HEK293T (cell line): ENCODE results near the gene TTK.

Experiments
- CTCF ChIA-PET: fragments of 350-600 bp; formaldehyde crosslinking; extraction: SDS; loops from one replicate; lab custom pipeline; 2021; ENCODE audit warnings: antibody characterized with exemption, inconsistent platforms; lab: Yijun Ruan, JAX
- POLR2A ChIA-PET: fragments of 350-600 bp; formaldehyde crosslinking; extraction: SDS; loops from one replicate; lab custom pipeline; 2020; ENCODE audit warnings: antibody characterized with exemption, inconsistent platforms; lab: Yijun Ruan, JAX
- DNase-seq: peaks from one replicate; pipeline ENCODE4 v3.0.0; 2012; ENCODE audit warnings: mixed read lengths; ENCODE audit errors: extremely low spot score
- ARNT ChIP-seq: fragments of 450-650 bp; IDR thresholded peaks from 2 replicates; pipeline ENCODE4 v1.6.1; 2017; ENCODE audit warnings: mild to moderate bottlenecking
- BHLHE40 ChIP-seq: fragments of 450-650 bp; IDR thresholded peaks from 2 replicates; pipeline ENCODE4 v1.6.1; 2016; ENCODE audit warnings: mild to moderate bottlenecking, moderate library complexity, borderline replicate concordance
- CTBP1 ChIP-seq: fragments of 450-650 bp; IDR thresholded peaks from 2 replicates; pipeline ENCODE4 v1.6.1; 2016; ENCODE audit warnings: borderline replicate concordance
- ELF4 ChIP-seq: fragments of 450-650 bp; IDR thresholded peaks from 2 replicates; pipeline ENCODE4 v1.6.1; 2017; ENCODE audit warnings: antibody characterized with exemption
- FOXA1 ChIP-seq: fragments of 450-650 bp; IDR thresholded peaks from 2 replicates; pipeline ENCODE4 v1.6.1; 2016; ENCODE audit warnings: mild to moderate bottlenecking
- FOXK2 ChIP-seq: fragments of 450-650 bp; IDR thresholded peaks from 2 replicates; pipeline ENCODE4 v1.6.1; 2016; ENCODE audit warnings: mild to moderate bottlenecking
- FOXM1 ChIP-seq: fragments of 450-650 bp; IDR thresholded peaks from 2 replicates; pipeline ENCODE4 v1.6.1; 2017; ENCODE audit warnings: mild to moderate bottlenecking, borderline replicate concordance
- HDGF ChIP-seq: fragments of 450-650 bp; IDR thresholded peaks from 2 replicates; pipeline ENCODE4 v1.6.1; 2017; ENCODE audit warnings: antibody characterized with exemption, borderline replicate concordance
- L3MBTL2 ChIP-seq: fragments of 450-650 bp; conservative IDR thresholded peaks from 2 replicates; pipeline ENCODE4 v1.6.1; 2016; ENCODE audit warnings: mild to moderate bottlenecking
- LEF1 ChIP-seq: fragments of 450-650 bp; IDR thresholded peaks from 2 replicates; pipeline ENCODE4 v1.6.1; 2017; ENCODE audit warnings: mild to moderate bottlenecking, borderline replicate concordance
- NFRKB ChIP-seq: fragments of 450-650 bp; IDR thresholded peaks from 2 replicates; pipeline ENCODE4 v1.6.1; 2016; ENCODE audit warnings: mild to moderate bottlenecking, moderate library complexity
- PKNOX1 ChIP-seq: fragments of 450-650 bp; IDR thresholded peaks from 2 replicates; pipeline ENCODE4 v1.6.1; 2016
- SP1 ChIP-seq: fragments of 450-650 bp; IDR thresholded peaks from 2 replicates; pipeline ENCODE4 v1.6.1; 2017
- SUZ12 ChIP-seq: fragments of 450-650 bp; IDR thresholded peaks from 2 replicates; pipeline ENCODE4 v1.6.1; 2016; ENCODE audit warnings: mild to moderate bottlenecking
- TARDBP ChIP-seq: fragments of 450-650 bp; IDR thresholded peaks from 2 replicates; pipeline ENCODE4 v1.6.1; 2016
- ZNF384 ChIP-seq: fragments of 450-650 bp; IDR thresholded peaks from 2 replicates; pipeline ENCODE4 v1.6.1; 2016

The TTK gene

GRCh38 chr6:79971193-79971592, 33.3 kb upstream of the TTK start:
- TF ChIP-seq PKNOX1 (no peak), SP1 (no peak), BHLHE40 (no peak), ELF4 (no peak)
- no peak for DNase-seq
- ChIA-PET CTCF (no interaction called here), POLR2A (no interaction called here)

- no peak for TF ChIP-seq ELF4
- TF ChIP-seq FOXK2: no peak
- no peak for TF ChIP-seq FOXM1
- no peak for TF ChIP-seq FOXA1
- no peak for TF ChIP-seq NFRKB
- no peak for TF ChIP-seq BHLHE40
- no peak for TF ChIP-seq ZNF384
- CTCF ChIA-PET: no interaction called here
- POLR2A ChIA-PET: no interaction called here
- no peak for DNase-seq
Measured at GRCh38 chr6:79981652-79982051, 22.8 kb upstream of the TTK start.

DNA sequence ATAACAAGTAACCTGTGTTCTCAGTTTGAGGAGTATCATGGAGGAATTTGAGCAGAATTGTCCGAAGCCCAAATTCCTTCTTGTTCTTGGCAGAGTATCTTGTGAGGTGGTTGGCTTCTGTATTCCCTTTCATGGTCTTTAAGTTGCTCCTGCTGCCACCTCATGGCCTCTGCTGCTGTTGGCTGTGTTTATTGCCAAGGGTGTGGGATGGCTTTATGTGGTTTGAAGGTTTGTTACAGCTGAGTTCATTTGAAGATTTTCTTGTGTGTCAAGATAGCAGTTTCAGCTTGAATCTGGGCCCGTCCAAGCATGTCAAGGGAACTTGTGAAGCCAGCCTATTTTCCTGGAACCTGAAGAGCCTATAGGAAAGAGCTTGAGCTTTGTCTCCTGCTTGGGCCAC, 20.2 kb upstream of the TTK start:
- CTCF ChIA-PET: no interaction called here
- DNase-seq: peak; percentile 10
- TF ChIP-seq LEF1: no peak
- POLR2A ChIA-PET: no interaction called here

- ChIA-PET POLR2A (no interaction called here), CTCF (interaction anchor here (0.8 kb wide), 1 partner anchor 16 kb away, joined by 3 read pairs; no protein-coding TSS in a partner anchor)
- no peak for TF ChIP-seq ELF4
- TF ChIP-seq BHLHE40: no peak
- no peak for DNase-seq
Measured at GRCh38 chr6:79985128-79985527, 19.3 kb upstream of the TTK start.

DNA sequence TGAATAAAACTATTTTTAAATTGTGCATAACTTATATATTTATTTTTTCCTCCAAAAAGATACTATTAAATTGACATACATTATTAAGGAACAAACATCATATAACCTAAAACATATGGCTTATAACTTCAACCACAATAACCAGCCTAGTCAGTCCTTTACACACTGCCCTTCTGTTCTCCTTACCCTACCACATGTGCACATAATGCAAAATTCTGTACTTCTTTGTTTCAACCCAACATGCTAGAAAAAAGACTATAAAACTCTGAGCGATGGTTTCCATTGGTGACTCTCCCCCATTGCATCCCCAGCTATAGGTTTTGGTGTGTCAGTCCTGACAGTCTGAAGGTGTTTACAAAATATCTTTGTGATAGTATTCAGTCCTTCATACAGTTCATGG, 14.8 kb upstream of the TTK start:
- no peak for DNase-seq
- ChIA-PET POLR2A (no interaction called here), CTCF (no interaction called here)
- TF ChIP-seq HDGF (no peak), FOXA1 (no peak), L3MBTL2 (no peak), FOXK2 (no peak), SP1 (no peak), ARNT (no peak), FOXM1 (no peak), PKNOX1 (no peak), TARDBP (no peak), LEF1 (no peak)

DNA sequence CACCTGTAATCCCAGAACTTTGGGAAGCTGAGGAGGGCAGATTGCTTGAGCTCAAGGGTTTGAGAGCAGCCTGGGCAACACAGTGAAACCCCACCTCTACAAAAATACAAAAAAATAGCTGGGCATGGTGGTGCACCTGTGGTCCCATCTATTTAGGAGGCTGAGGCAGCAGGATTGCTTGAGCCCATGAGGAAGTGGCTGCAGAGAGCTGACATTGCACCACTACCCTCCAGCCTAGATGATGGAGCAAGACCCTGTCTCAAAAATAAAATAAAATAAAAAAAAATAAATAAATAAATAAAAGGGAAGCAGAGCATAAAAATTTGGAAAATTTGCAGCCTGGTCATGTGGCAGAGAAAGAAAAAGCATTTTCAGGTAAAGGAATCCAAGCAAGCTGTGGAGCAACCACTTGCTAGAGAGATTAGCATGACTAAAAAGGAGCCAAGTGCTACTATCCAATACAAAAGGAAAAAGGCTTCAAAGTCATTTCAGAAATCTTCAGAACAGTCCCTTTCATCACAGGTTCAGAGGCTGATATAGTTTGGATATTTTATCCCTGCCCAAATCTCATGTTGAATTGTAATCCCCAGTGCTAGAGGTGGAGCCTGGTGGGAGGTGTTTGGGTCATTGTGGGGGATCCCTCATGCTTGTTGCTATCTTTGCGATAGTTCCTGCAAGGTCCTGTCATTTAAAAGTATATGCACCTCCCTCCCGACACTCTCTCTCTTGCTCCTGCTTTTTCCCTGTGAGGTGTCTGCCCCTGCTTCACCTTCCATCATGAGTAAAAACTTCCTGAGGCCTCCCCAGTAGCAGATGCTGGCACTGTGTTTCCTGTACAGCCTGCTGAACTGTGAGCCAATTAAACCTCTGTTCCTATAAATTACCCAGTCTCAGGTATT, 11.2 kb upstream of the TTK start:
- POLR2A ChIA-PET: no interaction called here
- DNase-seq: no peak
- TF ChIP-seq BHLHE40 (no peak), HDGF (no peak), SP1 (no peak), FOXK2 (no peak)
- CTCF ChIA-PET: no interaction called here

- ChIA-PET POLR2A (interaction anchor here (2.4 kb wide), 1 partner anchor 10 kb away, joined by 9 read pairs; the partner anchor contains the start of gene TTK), CTCF (no interaction called here)
- DNase-seq: no peak
- TF ChIP-seq ARNT (no peak), ELF4 (no peak), LEF1 (no peak), FOXM1 (no peak), SP1 (no peak), TARDBP (no peak), NFRKB (no peak), BHLHE40 (no peak), FOXA1 (no peak), PKNOX1 (no peak), HDGF (no peak), L3MBTL2 (no peak), FOXK2 (no peak), SUZ12 (no peak), CTBP1 (no peak), ZNF384 (no peak)
Measured at GRCh38 chr6:79993911-79994309, 10.5 kb upstream of the TTK start.
